ENCODE measurements around the gene SLF2.
"Not testable (repeated sequence)": the region's sequence is repeated elsewhere in the genome, so short reads cannot be mapped to it uniquely, and the experiment has no call there.

SLF2 gene

GRCh38 chr10:100878291-100878910 lies 34.4 kb upstream of the SLF2 start:
- peak; percentile 19 for DNase-seq

DNA sequence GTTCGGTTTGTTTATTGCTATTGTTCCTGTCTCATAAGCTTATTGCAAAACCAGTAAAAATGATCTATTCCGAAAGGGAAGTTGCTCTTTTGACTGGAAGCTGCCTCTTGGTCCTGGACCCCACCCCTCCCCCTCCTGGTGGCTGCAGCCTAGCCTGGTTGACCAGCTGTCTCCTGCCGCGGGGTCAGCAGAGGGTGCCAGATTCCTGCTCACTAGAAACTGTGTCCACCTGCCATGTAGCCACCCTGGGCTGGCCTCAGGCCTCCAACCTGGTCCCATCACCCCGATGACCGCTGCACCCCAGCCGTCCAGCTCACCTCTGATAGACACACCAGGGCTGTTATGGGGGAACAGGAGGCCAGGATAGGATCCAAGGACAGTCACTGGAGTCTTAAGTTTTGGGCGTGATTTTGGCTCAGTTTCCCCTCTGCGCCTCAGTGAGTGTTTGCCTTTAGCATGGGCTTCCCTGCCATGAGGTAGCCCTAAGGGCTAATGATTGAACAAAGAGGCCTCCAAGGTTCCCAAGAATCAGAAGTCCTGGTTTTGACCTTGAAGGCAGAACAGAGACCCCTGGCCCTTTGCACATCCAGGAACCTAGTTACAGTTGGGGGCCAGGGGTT lies 32.9 kb upstream of the SLF2 start:
- DNase-seq = no peak

- no peak for DNase-seq
Measured at GRCh38 chr10:100881556-100882213, 31.1 kb upstream of the SLF2 start.

DNA sequence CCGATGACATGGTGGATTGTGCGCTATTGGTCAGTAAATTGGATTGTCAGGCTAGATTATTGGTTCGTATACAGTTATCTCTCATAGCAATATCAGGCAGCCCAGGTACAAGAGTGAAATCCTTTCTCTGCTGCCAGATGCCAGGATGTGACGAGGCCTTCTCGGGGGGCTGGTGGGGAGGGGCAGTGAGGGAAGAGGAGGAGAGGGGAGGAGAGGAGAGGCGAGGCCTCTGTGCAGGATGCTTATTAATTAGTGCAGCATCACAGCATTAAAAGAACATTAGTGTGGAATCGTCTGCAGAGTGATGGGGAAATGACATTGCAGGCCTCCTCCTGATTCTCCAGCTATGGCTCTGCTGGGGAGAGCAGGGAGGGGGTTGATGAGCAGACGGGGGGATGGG lies 30.5 kb upstream of the SLF2 start:
- no peak for DNase-seq

GRCh38 chr10:100882671-100883311 lies 30.0 kb upstream of the SLF2 start:
- DNase-seq = no peak

- no peak for DNase-seq
Measured at GRCh38 chr10:100883312-100883821, 29.4 kb upstream of the SLF2 start.

- not testable (repeated sequence) for DNase-seq
Measured at GRCh38 chr10:100885611-100886010, 27.2 kb upstream of the SLF2 start.

DNA sequence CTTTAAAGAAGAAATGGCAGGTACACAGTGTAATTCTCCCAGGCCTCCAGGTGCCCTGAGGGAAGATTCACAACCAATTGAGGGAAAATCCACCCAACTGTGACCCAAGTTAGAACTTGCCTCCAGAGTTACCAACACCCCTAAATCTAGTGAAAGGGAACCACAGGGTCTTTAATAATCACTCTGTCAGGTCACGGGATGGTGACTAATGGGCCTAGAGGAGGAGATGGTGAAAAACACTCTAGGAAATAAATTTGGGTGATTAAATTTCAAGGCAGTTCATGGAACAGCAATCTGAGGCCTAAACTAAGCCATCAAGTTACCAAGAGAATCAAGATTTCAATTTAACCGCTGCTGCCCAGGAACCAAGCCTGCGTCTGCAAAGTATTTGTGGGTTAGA lies 26.7 kb upstream of the SLF2 start:
- no peak for DNase-seq

GRCh38 chr10:100886521-100886920 lies 26.2 kb upstream of the SLF2 start:
- no peak for DNase-seq

DNA sequence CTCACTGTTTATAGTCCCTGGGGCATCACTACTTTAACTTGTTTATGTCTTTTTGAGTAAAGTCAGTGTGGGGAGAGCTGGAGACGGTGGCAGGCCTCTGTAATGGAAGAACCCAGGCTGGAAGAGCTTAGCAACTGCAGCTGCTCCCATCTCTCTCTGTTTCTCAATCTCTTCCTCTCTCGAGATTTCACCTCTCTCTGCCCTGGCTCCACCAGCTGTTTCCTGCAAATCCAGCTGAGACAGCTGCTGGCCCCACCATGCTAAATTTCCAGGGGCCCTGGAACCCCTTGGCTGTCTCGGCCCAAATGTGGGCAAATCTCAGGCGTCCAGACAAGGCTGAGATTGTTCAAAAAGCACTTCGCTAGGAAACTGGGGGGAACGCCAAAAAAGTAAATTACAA lies 25.8 kb upstream of the SLF2 start:
- DNase-seq = no peak

GRCh38 chr10:100887761-100888296 lies 24.9 kb upstream of the SLF2 start:
- no peak for DNase-seq

GRCh38 chr10:100888957-100889356 lies 23.8 kb upstream of the SLF2 start:
- DNase-seq = no peak

DNA sequence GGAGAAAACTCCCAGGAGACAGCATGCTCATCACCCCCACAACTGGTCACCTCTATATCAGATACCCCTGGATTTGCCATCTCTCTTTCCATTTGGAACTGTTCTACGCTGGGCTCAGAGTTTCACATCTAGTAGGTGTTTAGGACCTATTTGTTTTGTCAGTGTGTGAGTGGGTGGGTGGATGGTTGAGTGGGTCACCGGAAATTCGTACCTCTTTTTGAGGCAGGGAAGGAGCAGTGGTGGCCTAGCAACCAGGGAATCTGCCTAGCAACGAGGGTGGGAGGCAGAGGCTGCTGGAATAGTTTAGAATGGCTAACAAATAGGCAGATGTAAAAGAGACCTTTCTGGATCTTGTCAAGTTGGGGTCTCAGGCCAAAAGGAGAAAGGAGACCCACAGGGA lies 23.2 kb upstream of the SLF2 start:
- no peak for DNase-seq

GRCh38 chr10:100890141-100890672 lies 22.6 kb upstream of the SLF2 start:
- DNase-seq = no peak

DNA sequence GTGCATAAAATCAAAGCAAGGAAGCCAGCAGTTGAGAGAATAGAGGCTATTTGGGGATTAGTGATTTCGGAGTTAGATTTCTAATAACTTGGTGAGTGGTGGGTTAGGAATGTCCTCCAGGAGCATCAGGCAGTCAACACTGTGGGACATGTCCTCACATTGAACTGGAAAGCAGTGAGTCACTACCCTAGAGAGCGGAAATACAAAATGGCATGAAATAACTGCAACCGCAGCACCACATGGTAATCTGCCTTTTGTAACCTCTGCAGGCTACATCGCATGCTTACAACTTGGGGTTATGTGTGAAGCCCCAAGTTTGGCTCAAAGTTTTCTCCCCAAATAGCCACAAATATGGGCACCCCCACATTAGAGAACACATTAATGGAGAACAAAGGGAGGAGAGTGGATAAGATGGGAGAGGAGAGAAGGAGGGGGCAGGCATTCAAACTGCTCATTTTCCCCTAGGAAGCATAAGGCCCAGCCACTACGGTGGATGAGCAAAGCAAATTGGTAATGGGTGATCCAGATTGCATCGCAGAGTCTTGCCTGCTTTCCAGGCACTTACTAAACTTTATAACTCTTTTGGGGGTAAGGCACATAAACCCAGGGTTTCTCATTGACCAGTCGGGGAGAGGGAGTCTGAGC lies 22.0 kb upstream of the SLF2 start:
- DNase-seq = no peak

GRCh38 chr10:100894033-100894432 lies 18.7 kb upstream of the SLF2 start:
- no peak for DNase-seq

GRCh38 chr10:100894589-100895294 lies 18.0 kb upstream of the SLF2 start:
- DNase-seq = no peak

- no peak for DNase-seq
Measured at GRCh38 chr10:100895346-100895745, 17.4 kb upstream of the SLF2 start.

DNA sequence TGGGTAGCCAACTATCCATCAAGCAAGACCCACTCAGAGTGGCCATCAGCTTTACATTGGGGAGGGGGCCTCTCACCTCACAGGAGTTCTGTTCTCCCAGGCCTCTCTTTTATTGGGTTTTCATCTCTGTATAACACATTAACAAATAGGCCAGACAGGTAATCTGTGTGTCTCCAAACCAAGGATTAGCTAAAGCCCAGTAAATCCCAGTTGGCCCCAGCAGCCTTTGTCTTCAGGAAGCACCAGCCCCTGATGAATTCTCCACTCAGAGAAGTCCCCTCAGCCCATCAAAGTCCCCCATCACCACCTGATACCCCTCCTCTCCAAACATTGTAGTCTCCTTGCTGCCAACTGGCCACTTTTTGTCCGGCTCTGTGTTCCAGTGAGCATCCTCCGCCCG lies 16.9 kb upstream of the SLF2 start:
- no peak for DNase-seq

DNA sequence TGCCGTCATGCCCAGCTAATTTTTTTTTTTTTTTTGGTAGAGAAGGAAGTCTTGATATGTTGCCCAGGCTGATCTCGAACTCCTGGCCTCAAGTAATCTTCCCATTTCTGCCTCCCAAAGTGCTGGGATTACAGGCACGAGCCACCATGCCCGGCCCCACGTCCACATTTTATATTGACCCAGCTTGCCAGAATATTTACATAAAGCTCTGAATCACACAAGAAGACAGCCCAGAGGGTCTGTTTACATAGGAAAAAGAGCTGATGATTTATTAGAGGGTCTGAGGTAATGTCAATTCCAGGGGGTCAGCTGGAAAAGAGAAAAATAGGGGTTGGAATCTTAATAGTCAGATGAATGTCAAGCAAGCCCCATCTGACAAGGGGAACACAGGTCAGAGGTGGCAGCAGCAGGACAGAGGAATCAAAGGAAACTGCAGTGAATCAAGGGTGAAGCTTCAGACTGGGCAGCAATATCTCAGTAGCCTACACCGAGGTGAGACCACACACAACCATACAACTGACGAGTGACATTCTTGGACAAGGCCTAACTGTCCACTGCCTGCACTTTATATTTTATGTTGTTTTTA lies 15.8 kb upstream of the SLF2 start:
- no peak for DNase-seq

DNA sequence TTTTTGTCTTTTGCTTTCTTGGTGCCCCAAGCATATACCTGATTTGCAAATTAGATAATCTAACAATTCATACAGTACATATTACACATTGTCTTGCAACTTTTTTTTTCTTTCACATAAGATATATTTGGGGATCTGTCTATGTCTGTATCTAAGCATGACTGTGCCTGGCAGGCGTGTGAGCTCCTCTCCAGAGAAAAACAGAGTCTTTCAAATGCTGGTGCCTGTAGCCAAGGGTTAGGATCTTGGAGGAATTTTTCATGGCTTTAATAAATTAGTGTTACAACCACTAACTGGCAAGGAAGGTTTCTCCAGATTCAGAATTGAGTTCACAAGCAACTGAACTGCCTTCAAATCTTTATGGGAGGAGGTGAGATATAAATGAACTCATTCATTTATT lies 14.8 kb upstream of the SLF2 start:
- DNase-seq = no peak

- DNase-seq = no peak
Measured at GRCh38 chr10:100899171-100899570, 13.6 kb upstream of the SLF2 start.

Data from CD4-positive, alpha-beta T cell treated with Interleukin-4 for 4 hours (primary cell).